K562 (cell line): Measurements from ENCODE around the gene TEX264. TPM values are rescaled to one million over a fixed set of nuclear protein-coding genes. Genes with fewer than 3 reads are reported as not detected.

Experiments
- ATAC-seq: fragments of 200-7000 bp; cut with Tn5 transposase; 3 replicates; pipeline ENCODE4 v1.9.1; 2020; ENCODE audit warnings: moderate library complexity
- BruUV-seq: library from RNA; stranded (reverse); fragments of 400-500 nt; replicated peaks from 2 replicates; lab custom pipeline; 2021; lab: Mats Ljungman, UMichigan
- CTCF ChIA-PET: fragments of 300-600 bp; formaldehyde crosslinking; extraction: SDS; loops from one replicate; lab custom pipeline; 2021; ENCODE audit warnings: low intra/inter-chr PET ratio; lab: Yijun Ruan, JAX
- POLR2A ChIA-PET: fragments of 300-600, 350-650 bp; sonication (Branson Sonifier 250); formaldehyde crosslinking; extraction: SDS; loops from one replicate; lab custom pipeline; 2021; ENCODE audit warnings: antibody characterized with exemption, inconsistent platforms; lab: Yijun Ruan, JAX
- DNase-seq, 4 experiments: peaks; one replicate each; pipeline versions ENCODE4 v3.0.0 to v3.0.0-alpha.2; 2011 to 2018; ENCODE audit warnings: low spot score in 3 of 4, mixed read lengths in 3 of 4; ENCODE audit errors: extremely low read depth in 1 of 4
- FAIRE-seq: peaks from 2 replicates; lab custom pipeline; 2011; peaks lifted over from hg19 to GRCh38; lab: Jason Lieb, UNC
- H2AFZ ChIP-seq: 2 replicates; pipeline ENCODE4 v1.6.0; 2011; ENCODE audit warnings: low read depth, low read length, control low read depth, inconsistent platforms
- H3K27ac ChIP-seq: fragments of 200-600 bp; 3 replicates; pipeline ENCODE4 v1.8.0; 2011; ENCODE audit warnings: low read depth, mild to moderate bottlenecking, control low read depth, inconsistent platforms, low read length, moderate library complexity, mixed read lengths; ENCODE audit errors: extremely low read depth
- H3K27me3 ChIP-seq, 2 experiments: fragments of 300-600 bp in 1 of 2; 2 replicates in 1 of 2; 3 replicates in 1 of 2; pipeline versions ENCODE4 v1.6.0 to v1.8.0; 2011; ENCODE audit warnings: inconsistent platforms in 2 of 2, low read length in 2 of 2, mild to moderate bottlenecking in 1 of 2, mixed read lengths in 1 of 2, moderate library complexity in 1 of 2; ENCODE audit not compliant: control insufficient read depth in 2 of 2, insufficient read depth in 2 of 2
- H3K36me3 ChIP-seq: fragments of 300-600 bp; 3 replicates; pipeline ENCODE4 v1.8.0; 2011; ENCODE audit warnings: mild to moderate bottlenecking, low read length, inconsistent platforms; ENCODE audit not compliant: control insufficient read depth, insufficient read depth
- H3K4me1 ChIP-seq, 2 experiments: fragments of 200-600 bp in 1 of 2; replicated peaks in 1 of 2; 2 replicates in 1 of 2; 3 replicates in 1 of 2; pipeline versions ENCODE4 v1.5.1 to v1.8.0; 2011; ENCODE audit warnings: inconsistent platforms in 2 of 2, low read length in 2 of 2, mild to moderate bottlenecking in 1 of 2, mixed read lengths in 1 of 2, moderate library complexity in 1 of 2; ENCODE audit not compliant: control insufficient read depth in 2 of 2, insufficient read depth in 2 of 2
- H3K4me2 ChIP-seq: 2 replicates; pipeline ENCODE4 v1.6.1; 2011; ENCODE audit warnings: low read length, control low read depth, inconsistent platforms, mixed read lengths; ENCODE audit not compliant: insufficient read depth
- H3K4me3 ChIP-seq: fragments of 200-600 bp; sonication (generic), shearing (Covaris generic); 2 replicates; pipeline ENCODE4 v1.5.1; 2016; ENCODE audit warnings: control low read depth, inconsistent platforms
- H3K79me2 ChIP-seq: fragments of 200-600 bp; 3 replicates; pipeline ENCODE4 v1.8.0; 2011; ENCODE audit warnings: low read length, inconsistent platforms; ENCODE audit not compliant: control insufficient read depth, insufficient read depth
- H3K9ac ChIP-seq, 2 experiments: 2 replicates each; pipeline versions ENCODE4 v1.6.0 to v1.6.1; 2011; ENCODE audit warnings: low read depth in 2 of 2, low read length in 2 of 2, control low read depth in 1 of 2, inconsistent platforms in 1 of 2, mild to moderate bottlenecking in 1 of 2, mixed read lengths in 1 of 2; ENCODE audit not compliant: insufficient read depth in 1 of 2
- H3K9me1 ChIP-seq: one replicate; pipeline ENCODE4 v1.6.0; 2011; ENCODE audit warnings: inconsistent platforms, mild to moderate bottlenecking, low read length, moderate library complexity; ENCODE audit not compliant: control insufficient read depth, insufficient read depth
- H3K9me3 ChIP-seq: replicated peaks from 2 replicates; pipeline ENCODE4 v1.5.1; 2011; ENCODE audit warnings: low read depth, low read length, inconsistent platforms; ENCODE audit not compliant: control insufficient read depth, insufficient read depth
- H4K20me1 ChIP-seq: replicated peaks from 2 replicates; pipeline ENCODE4 v1.6.1; 2011; ENCODE audit warnings: low read length, inconsistent platforms, mixed read lengths; ENCODE audit not compliant: control insufficient read depth, insufficient read depth
- BHLHE40 ChIP-seq: IDR thresholded peaks from 2 replicates; pipeline ENCODE4 v1.6.1; 2011; ENCODE audit warnings: low read length, improper control_type of control experiment
- CCAR2 ChIP-seq: fragments of 200-400 bp; formaldehyde crosslinking; IDR thresholded peaks from 2 replicates; pipeline ENCODE4 v1.6.1; 2017; ENCODE audit warnings: mild to moderate bottlenecking, low read depth, low read length
- ESRRB ChIP-seq: fragments of 250-450 bp; sonication (Bioruptor Pico); IDR thresholded peaks from 2 replicates; pipeline ENCODE4 v1.5.0; 2020; ENCODE audit warnings: mild to moderate bottlenecking, moderate library complexity, borderline replicate concordance
- FOSL1 ChIP-seq: fragments of 200-800 bp; sonication (Bioruptor generic); conservative IDR thresholded peaks from 2 replicates; pipeline ENCODE4 v1.6.1; 2016; ENCODE audit warnings: missing genetic modification characterization, missing compliant biosample characterization
- HES1 ChIP-seq: fragments of 450-650 bp; IDR thresholded peaks from 2 replicates; pipeline ENCODE4 v1.6.1; 2016; ENCODE audit warnings: low read depth, mild to moderate bottlenecking, moderate library complexity
- ILF3 ChIP-seq: fragments of 450-650 bp; IDR thresholded peaks from 2 replicates; pipeline ENCODE4 v1.6.1; 2018; ENCODE audit warnings: antibody characterized with exemption, mild to moderate bottlenecking, moderate library complexity, borderline replicate concordance
- PHB ChIP-seq: fragments of 250-450 bp; sonication (Bioruptor Pico); IDR thresholded peaks from 2 replicates; pipeline ENCODE4 v1.5.0; 2021
- RBM39 ChIP-seq: fragments of 200-400 bp; formaldehyde crosslinking; optimal IDR thresholded peaks from 2 replicates; pipeline ENCODE3; 2018; ENCODE audit warnings: low read depth, low read length
- RNF2 ChIP-seq: sonication (generic); IDR thresholded peaks from 2 replicates; pipeline ENCODE4 v1.6.1; 2016
- SP1 ChIP-seq: sonication (generic); formaldehyde crosslinking; IDR thresholded peaks from 2 replicates; pipeline ENCODE4 v1.8.1; 2022; ENCODE audit warnings: mild to moderate bottlenecking, missing genetic modification reagents
- SRSF1 ChIP-seq: fragments of 200-400 bp; formaldehyde crosslinking; IDR thresholded peaks from 2 replicates; pipeline ENCODE4 v1.6.1; 2017; ENCODE audit warnings: mild to moderate bottlenecking, low read depth, low read length, moderate library complexity
- XRCC4 ChIP-seq: IDR thresholded peaks from one replicate; pipeline ENCODE4 v1.6.1; 2011; ENCODE audit not compliant: insufficient read depth, insufficient read length; ENCODE audit errors: extremely low read depth
- ZNF3 ChIP-seq: fragments of 250-450 bp; sonication (Bioruptor Pico); IDR thresholded peaks from 2 replicates; pipeline ENCODE4 v1.5.0; 2021; ENCODE audit warnings: mild to moderate bottlenecking, moderate library complexity
- ZNF316 ChIP-seq: fragments of 450-650 bp; IDR thresholded peaks from 2 replicates; pipeline ENCODE4 v1.6.1; 2016
- ZNF57 ChIP-seq: fragments of 450-650 bp; formaldehyde crosslinking; IDR thresholded peaks from 2 replicates; pipeline ENCODE4 v1.4.0; 2020; ENCODE audit warnings: mild to moderate bottlenecking, moderate library complexity
- ZNF583 ChIP-seq: fragments of 250-450 bp; sonication (Bioruptor Pico); IDR thresholded peaks from 2 replicates; pipeline ENCODE4 v1.4.0; 2020
- ZNF830 ChIP-seq: fragments of 250-450 bp; sonication (Bioruptor Pico); IDR thresholded peaks from 2 replicates; pipeline ENCODE4 v1.5.0; 2021; ENCODE audit warnings: mild to moderate bottlenecking
- WGBS: fragments of 100-300 bp; shearing (Covaris generic); methylation state at CpG from one replicate; pipeline ENCODE4 v1.1.6; 2016; ENCODE audit warnings: low coverage, mixed read lengths; ENCODE audit not compliant: insufficient coverage; ENCODE audit errors: missing lambda C conversion rate; 5-methylcytosine and 5-hydroxymethylcytosine counted together
- in situ Hi-C: fragments of 300-500 bp; cut with MboI; formaldehyde crosslinking; loops from 4 replicates; pipeline ENCODE4 v1.15.0; 2018; ENCODE audit warnings: inconsistent platforms, mixed read lengths
- intact Hi-C: fragments of 100-400 bp; cut with micrococcal nuclease; formaldehyde crosslinking; loops from 2 replicates; pipeline ENCODE4 v1.14.2; 2022
- polyA plus RNA-seq, 8 experiments: library from polyadenylated mRNA; depleted of rRNA in 4 of 8; stranded (reverse) in 5 of 8; unstranded in 3 of 8; fragments of >200 nt; fragmentation: Nextera tagmentation in 2 of 8; fragmentation: Illumina TruSeq in 1 of 8; extraction: Ambion mirVana in 2 of 8; extraction: Trizol in 1 of 8; gene quantifications; 2 replicates each; pipeline versions ENCODE4 v1.2.1 to v1.2.3, GENCODE V29; 2011 to 2014; ENCODE audit warnings: inconsistent platforms in 1 of 8, missing spikeins in 1 of 8
- total RNA-seq, 7 experiments: library from RNA; depleted of rRNA in 6 of 7; stranded (reverse); fragments of >200 nt in 6 of 7; fragmentation: Illumina TruSeq in 2 of 7; extraction: Trizol in 2 of 7; gene quantifications; 2 replicates each; pipeline versions ENCODE4 v1.2.1 to v1.2.3, GENCODE V29; 2011 to 2021; ENCODE audit warnings: low replicate concordance in 1 of 7
- TF ChIP-seq, protein P1 (sequence below): sonication (generic); formaldehyde crosslinking; IDR thresholded peaks from 2 replicates; pipeline ENCODE4 v1.8.1; 2023; ENCODE audit warnings: mild to moderate bottlenecking, missing genetic modification reagents, moderate library complexity
- TF ChIP-seq, protein P2 (sequence below): fragments of 450-650 bp; formaldehyde crosslinking; IDR thresholded peaks from 2 replicates; pipeline ENCODE4 v1.4.0; 2020; ENCODE audit warnings: mild to moderate bottlenecking, moderate library complexity

TEX264 gene
- total and polyA plus RNA-seq, 9 of the 15 experiments (the other 6 are each of a cell fraction or from before 2014, with no cell fraction given), result 4.1 to 47.0 (median 31.0) TPM

DNA sequence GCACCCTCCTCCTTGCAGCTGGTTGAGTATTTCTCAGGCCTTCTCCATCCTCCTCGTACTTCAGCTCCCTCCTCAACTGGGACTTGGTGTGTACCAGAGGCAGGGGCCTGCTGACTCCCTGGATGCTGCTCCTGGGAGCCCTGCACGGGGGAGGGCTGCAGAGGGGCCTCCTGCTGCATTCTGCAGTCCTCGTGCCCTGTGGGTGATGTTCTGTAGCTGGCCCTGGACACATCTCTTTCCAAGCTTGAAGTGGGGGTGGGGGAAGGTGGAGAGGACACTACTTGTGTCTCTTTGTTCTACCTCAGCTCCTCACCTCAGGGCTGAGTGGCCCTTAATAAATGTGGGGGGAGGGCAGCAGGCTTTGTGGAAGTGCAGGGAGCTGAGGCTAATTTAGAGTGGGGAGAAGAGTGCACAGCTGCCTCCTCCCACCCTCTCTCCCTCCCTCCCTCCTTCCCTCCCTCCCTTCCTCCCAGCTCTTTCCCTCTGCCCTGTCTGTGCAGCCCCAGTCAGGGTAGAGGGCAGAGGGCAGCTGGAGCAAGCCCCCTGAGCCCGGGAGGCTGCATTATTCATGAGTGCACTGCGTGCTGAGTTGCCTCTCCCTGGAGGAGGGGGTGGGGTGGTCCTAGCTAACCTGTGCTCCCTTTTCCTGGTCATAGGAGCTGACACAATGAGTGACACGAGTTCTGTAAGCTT, 32.2 kb downstream of the TEX264 start (continued):
- TF ChIP-seq XRCC4 (no peak), ZNF57 (CRISPR knock-in tag) (no peak), RNF2 (no peak), SP1 (no peak), ESRRB (no peak), ZNF830 (CRISPR knock-in tag) (no peak), FOSL1 (tag) (no peak), PHB (CRISPR knock-in tag) (no peak), ZNF3 (no peak)

GRCh38 chr3:51703761-51704510, 32.9 kb downstream of the TEX264 start:
- Histone ChIP-seq H3K27me3 (no peaks in the 10 kb centered on the region; a peak in 1 of 5 replicates), H3K4me3 (no peak overlapping the region), H3K9me1 (no peaks in the 10 kb centered on the region), H2AFZ (no peak overlapping the region), H3K79me2 (no peaks in the 10 kb centered on the region), H3K27ac (no peak overlapping the region), H3K9ac (no peak overlapping the region), H3K4me2 (no peak overlapping the region), H3K36me3 (peaks cover 10% of the 10 kb centered on the region; the same call in 2 of the 3 replicates), H3K4me1 (peaks cover 0 to 4% of the 10 kb centered on the region in 2 experiments; a peak in 2 of 5 replicates), H3K9me3 (no peaks in the 10 kb centered on the region), H4K20me1 (peaks cover 9% of the 10 kb centered on the region)
- no peak for FAIRE-seq
- 77% methylated on average over 5 of the region's 12 CpGs for WGBS
- intact Hi-C loops (no loop called here), in situ Hi-C loops (no loop called here)
- DNase-seq, result no peak
- BruUV-seq, result no TSS peak
- ATAC-seq, result no peak
- ChIA-PET CTCF (no interaction called here), POLR2A (interaction anchor here (0.6 to 0.7 kb wide), 2 partner anchors 40 to 581 kb away, joined by 3 to 4 read pairs; no protein-coding TSS in a partner anchor)
- TF ChIP-seq CCAR2, result no peak
- TF ChIP-seq ZNF316, result no peak
- TF ChIP-seq HES1, result no peak
- TF ChIP-seq, protein P1, sequence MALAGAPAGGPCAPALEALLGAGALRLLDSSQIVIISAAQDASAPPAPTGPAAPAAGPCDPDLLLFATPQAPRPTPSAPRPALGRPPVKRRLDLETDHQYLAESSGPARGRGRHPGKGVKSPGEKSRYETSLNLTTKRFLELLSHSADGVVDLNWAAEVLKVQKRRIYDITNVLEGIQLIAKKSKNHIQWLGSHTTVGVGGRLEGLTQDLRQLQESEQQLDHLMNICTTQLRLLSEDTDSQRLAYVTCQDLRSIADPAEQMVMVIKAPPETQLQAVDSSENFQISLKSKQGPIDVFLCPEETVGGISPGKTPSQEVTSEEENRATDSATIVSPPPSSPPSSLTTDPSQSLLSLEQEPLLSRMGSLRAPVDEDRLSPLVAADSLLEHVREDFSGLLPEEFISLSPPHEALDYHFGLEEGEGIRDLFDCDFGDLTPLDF (CRISPR knock-in tag), result no peak
- TF ChIP-seq ILF3, result no peak
- no peak for TF ChIP-seq SRSF1
- no peak for TF ChIP-seq BHLHE40
- no peak for TF ChIP-seq RBM39
- TF ChIP-seq, protein P2, sequence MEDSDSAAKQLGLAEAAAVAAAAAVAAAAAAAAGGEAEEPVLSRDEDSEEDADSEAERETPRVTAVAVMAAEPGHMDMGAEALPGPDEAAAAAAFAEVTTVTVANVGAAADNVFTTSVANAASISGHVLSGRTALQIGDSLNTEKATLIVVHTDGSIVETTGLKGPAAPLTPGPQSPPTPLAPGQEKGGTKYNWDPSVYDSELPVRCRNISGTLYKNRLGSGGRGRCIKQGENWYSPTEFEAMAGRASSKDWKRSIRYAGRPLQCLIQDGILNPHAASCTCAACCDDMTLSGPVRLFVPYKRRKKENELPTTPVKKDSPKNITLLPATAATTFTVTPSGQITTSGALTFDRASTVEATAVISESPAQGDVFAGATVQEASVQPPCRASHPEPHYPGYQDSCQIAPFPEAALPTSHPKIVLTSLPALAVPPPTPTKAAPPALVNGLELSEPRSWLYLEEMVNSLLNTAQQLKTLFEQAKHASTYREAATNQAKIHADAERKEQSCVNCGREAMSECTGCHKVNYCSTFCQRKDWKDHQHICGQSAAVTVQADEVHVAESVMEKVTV, result no peak
- no peak for TF ChIP-seq ZNF583
